ENCODE results near the gene MYCL. TPM values are rescaled to one million over a fixed set of nuclear protein-coding genes. Genes with fewer than 3 reads are reported as not detected.
A peak's percentile ranks its signal among the peaks of the same experiment; 100 is the strongest.

The MYCL gene
- total RNA-seq, 1 experiment from 2014 or later, result 31.0 TPM

DNA sequence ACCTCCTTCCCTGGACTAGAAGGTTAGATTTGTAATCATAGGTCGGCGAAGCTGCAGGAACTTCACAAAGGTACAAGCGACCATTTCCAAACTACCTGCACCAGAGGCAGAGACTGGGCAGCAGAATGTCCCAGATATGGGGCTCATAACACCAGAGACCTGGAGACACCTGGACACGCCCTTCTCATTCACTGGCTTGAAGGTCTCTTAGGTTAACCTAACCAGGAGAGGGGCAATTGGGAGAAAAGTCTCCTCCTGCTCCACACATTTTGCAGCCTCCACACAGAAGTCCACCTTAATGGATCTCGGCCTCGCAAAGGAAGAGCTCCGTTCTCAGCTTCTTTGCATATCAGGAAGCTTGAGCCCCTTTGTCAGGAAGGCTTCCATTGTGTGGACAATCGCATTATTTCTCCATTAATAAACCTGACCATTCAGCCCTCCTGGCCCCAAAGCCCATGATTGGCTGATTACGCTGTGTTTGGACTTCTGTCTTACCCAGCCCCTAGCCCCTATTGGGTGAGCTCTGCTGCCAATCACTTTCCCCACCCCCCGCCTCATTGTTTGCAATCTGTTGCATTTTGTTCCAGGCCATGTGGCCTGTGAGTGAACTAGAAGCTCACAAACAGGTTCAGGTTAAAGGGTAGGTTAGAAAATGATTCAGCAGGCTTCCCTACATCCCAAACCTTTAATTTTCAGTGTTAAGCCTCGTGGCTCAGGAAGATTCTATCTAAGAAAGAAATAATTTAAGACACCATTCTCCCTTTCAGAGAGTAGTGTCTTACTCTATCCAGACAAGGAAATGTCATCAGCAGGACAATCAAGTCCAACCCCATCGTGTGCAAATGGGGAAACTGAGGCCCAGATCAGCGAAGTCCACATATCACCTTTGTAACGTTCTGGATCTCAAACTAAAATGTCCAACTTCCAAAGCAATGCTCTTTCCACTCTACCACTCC is 2.8 kb downstream of the MYCL start (continued):
- TF ChIP-seq GABPB1 (CRISPR knock-in tag; IDR thresholded peaks at IDR 0.05) (peak; percentile 93), FOXK1 (CRISPR knock-in tag; IDR thresholded peaks at IDR 0.05) (0 out of 2 replicates have a peak, but pooled peaks have one; percentile 38), NR3C1 (CRISPR knock-in tag; conservative IDR thresholded peaks at IDR 0.05; ENCODE audit: low read depth) (no peak), ZNF121 (CRISPR knock-in tag; IDR thresholded peaks at IDR 0.05) (no peak), MLX (CRISPR knock-in tag; IDR thresholded peaks at IDR 0.05) (no peak), MAX (CRISPR knock-in tag; IDR thresholded peaks at IDR 0.05) (peak; percentile 86), SMAD3 (CRISPR knock-in tag; IDR thresholded peaks at IDR 0.05; ENCODE audit: borderline replicate concordance) (no peak), SP1 (CRISPR knock-in tag; conservative IDR thresholded peaks at IDR 0.05) (peak; percentile 40), TEAD4 (CRISPR knock-in tag; IDR thresholded peaks at IDR 0.05) (no peak), NFATC4 (CRISPR knock-in tag; IDR thresholded peaks at IDR 0.05) (no peak), NFYB (CRISPR knock-in tag; conservative IDR thresholded peaks at IDR 0.05; ENCODE audit: low read depth) (peak; percentile 98), SOX15 (CRISPR knock-in tag; IDR thresholded peaks at IDR 0.05) (no peak)
- TF ChIP-seq, protein P1, sequence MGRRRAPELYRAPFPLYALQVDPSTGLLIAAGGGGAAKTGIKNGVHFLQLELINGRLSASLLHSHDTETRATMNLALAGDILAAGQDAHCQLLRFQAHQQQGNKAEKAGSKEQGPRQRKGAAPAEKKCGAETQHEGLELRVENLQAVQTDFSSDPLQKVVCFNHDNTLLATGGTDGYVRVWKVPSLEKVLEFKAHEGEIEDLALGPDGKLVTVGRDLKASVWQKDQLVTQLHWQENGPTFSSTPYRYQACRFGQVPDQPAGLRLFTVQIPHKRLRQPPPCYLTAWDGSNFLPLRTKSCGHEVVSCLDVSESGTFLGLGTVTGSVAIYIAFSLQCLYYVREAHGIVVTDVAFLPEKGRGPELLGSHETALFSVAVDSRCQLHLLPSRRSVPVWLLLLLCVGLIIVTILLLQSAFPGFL (CRISPR knock-in tag; IDR thresholded peaks at IDR 0.05; ENCODE audit: borderline replicate concordance), result no peak

GRCh38 chr1:39898191-39898590 is 3.5 kb downstream of the MYCL start:
- no peaks in the 10 kb centered on the region for H3K9me3 Mint-ChIP-seq

More at GRCh38 chr1:39898191-39898590, 3.5 kb downstream of the MYCL start:
- H3K27me3 Mint-ChIP-seq (ENCODE audit: low read depth), result peaks cover 10% of the 10 kb centered on the region
- H3K27ac Mint-ChIP-seq, result peak overlapping the region; percentile 95
- H3K4me1 Mint-ChIP-seq, result peaks cover 75% of the 10 kb centered on the region
- no peaks in the 10 kb centered on the region; the same call in 1 of the 2 replicates for H3K36me3 Mint-ChIP-seq
- 0 out of 2 replicates have a peak, but pooled peaks have one; percentile 1 for ATAC-seq
- no peak for TF ChIP-seq PRDM15 (CRISPR knock-in tag; IDR thresholded peaks at IDR 0.05)
- TF ChIP-seq, protein P2, sequence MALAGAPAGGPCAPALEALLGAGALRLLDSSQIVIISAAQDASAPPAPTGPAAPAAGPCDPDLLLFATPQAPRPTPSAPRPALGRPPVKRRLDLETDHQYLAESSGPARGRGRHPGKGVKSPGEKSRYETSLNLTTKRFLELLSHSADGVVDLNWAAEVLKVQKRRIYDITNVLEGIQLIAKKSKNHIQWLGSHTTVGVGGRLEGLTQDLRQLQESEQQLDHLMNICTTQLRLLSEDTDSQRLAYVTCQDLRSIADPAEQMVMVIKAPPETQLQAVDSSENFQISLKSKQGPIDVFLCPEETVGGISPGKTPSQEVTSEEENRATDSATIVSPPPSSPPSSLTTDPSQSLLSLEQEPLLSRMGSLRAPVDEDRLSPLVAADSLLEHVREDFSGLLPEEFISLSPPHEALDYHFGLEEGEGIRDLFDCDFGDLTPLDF (CRISPR knock-in tag; IDR thresholded peaks at IDR 0.05), result no peak
- peak; percentile 72; the same call in 1 of the 2 replicates for TF ChIP-seq ETV6 (CRISPR knock-in tag; IDR thresholded peaks at IDR 0.05)
- TF ChIP-seq ZNF317 (CRISPR knock-in tag; IDR thresholded peaks at IDR 0.05; ENCODE audit: borderline replicate concordance, low read depth), result no peak
- 0 out of 2 replicates have a peak, but pooled peaks have one; percentile 26 for TF ChIP-seq MYBL2 (CRISPR knock-in tag; IDR thresholded peaks at IDR 0.05)
- ChIA-PET POLR2A (interaction anchor here (0.7 to 2.2 kb wide), 3 partner anchors 20 to 142 kb away, joined by 3 to 8 read pairs (median 3); partner anchors contain the start of gene CAP1), CTCF (interaction anchor here (0.9 to 4.2 kb wide), 5 partner anchors 19 to 240 kb away, joined by 3 to 28 read pairs (median 10); no protein-coding TSS in a partner anchor)
- H3K4me3 Mint-ChIP-seq, result peak overlapping the region; percentile 86
- peak; percentile 48 for DNase-seq (ENCODE audit: low spot score)
